Caco-2 (cell line): ENCODE measurements around the gene AOC3. TPM values are rescaled to one million over a fixed set of nuclear protein-coding genes. Genes with fewer than 3 reads are reported as not detected.
"Not testable (repeated sequence)": the region's sequence is repeated elsewhere in the genome, so short reads cannot be mapped to it uniquely, and the experiment has no call there.

Experiments
- BruUV-seq: library from RNA; stranded (reverse); fragments of 400-500 nt; replicated peaks from 2 replicates; lab custom pipeline; 2021; lab: Mats Ljungman, UMichigan
- CTCF ChIA-PET: fragments of 300-600 bp; sonication (Branson Sonifier 250); formaldehyde crosslinking; loops from one replicate; lab custom pipeline; 2022; ENCODE audit warnings: antibody characterized with exemption; lab: Charles Lee
- POLR2A ChIA-PET: fragments of 300-600 bp; sonication (Branson Sonifier 250); formaldehyde crosslinking; loops from one replicate; lab custom pipeline; 2022; ENCODE audit warnings: antibody characterized with exemption; lab: Charles Lee
- DNase-seq, 2 experiments: peaks; one replicate each; pipeline versions ENCODE4 v3.0.0 to v3.0.0-alpha.2; 2020 to 2022
- H3K27me3 ChIP-seq: replicated peaks from 2 replicates; pipeline ENCODE4 v1.6.0; 2011; ENCODE audit warnings: low read length; ENCODE audit not compliant: control insufficient read depth, insufficient read depth
- H3K36me3 ChIP-seq: 2 replicates; pipeline ENCODE4 v1.5.1; 2011; ENCODE audit warnings: low read length; ENCODE audit not compliant: control insufficient read depth, insufficient read depth
- H3K4me1 ChIP-seq: fragments of 250-450 bp; sonication (Bioruptor Pico); 2 replicates; pipeline ENCODE4 v1.5.1; 2020; ENCODE audit warnings: mild to moderate bottlenecking
- H3K4me3 ChIP-seq: 2 replicates; pipeline ENCODE4 v1.5.1; 2011; ENCODE audit warnings: low read depth, mild to moderate bottlenecking, control low read depth, low read length
- H3K9me3 ChIP-seq: fragments of 250-450 bp; sonication (Bioruptor Pico); 2 replicates; pipeline ENCODE4 v1.5.1; 2020; ENCODE audit warnings: mild to moderate bottlenecking, moderate library complexity
- H3K27ac Mint-ChIP-seq: one replicate; pipeline ENCODE4 v1.8.0; 2022; ENCODE audit warnings: mixed read lengths; ENCODE audit not compliant: unreplicated experiment
- H3K27me3 Mint-ChIP-seq: one replicate; pipeline ENCODE4 v1.8.0; 2022; ENCODE audit warnings: mixed read lengths; ENCODE audit not compliant: insufficient read depth, unreplicated experiment
- H3K36me3 Mint-ChIP-seq: one replicate; pipeline ENCODE4 v1.8.0; 2022; ENCODE audit warnings: mild to moderate bottlenecking, mixed read lengths; ENCODE audit not compliant: insufficient read depth, unreplicated experiment
- H3K4me1 Mint-ChIP-seq: one replicate; pipeline ENCODE4 v1.8.0; 2022; ENCODE audit warnings: low read depth, mixed read lengths; ENCODE audit not compliant: unreplicated experiment
- H3K4me3 Mint-ChIP-seq: one replicate; pipeline ENCODE4 v1.8.0; 2022; ENCODE audit warnings: mild to moderate bottlenecking, moderate library complexity, mixed read lengths; ENCODE audit not compliant: unreplicated experiment
- H3K9me3 Mint-ChIP-seq: one replicate; pipeline ENCODE4 v1.8.0; 2022; ENCODE audit warnings: mixed read lengths; ENCODE audit not compliant: unreplicated experiment
- intact Hi-C: fragments of 100-400 bp; cut with micrococcal nuclease; formaldehyde crosslinking; loops from one replicate; pipeline ENCODE4 v1.10.0; 2022; ENCODE audit not compliant: unreplicated experiment
- total RNA-seq: library from RNA; stranded (reverse); gene quantifications from 2 replicates; pipeline ENCODE4 v1.2.3, GENCODE V29; 2022
- TF ChIP-seq, protein P1 (sequence below), 2 experiments: fragments of 200-600 bp in 1 of 2; IDR thresholded peaks; 1 replicate in 1 of 2; 2 replicates in 1 of 2; pipeline versions ENCODE4 v1.5.1 to v1.8.0; 2011 to 2022; ENCODE audit warnings: antibody characterized with exemption in 1 of 2, control low read depth in 1 of 2, inconsistent platforms in 1 of 2, low read depth in 1 of 2, low read length in 1 of 2, mild to moderate bottlenecking in 1 of 2, moderate library complexity in 1 of 2; ENCODE audit not compliant: insufficient read depth in 1 of 2, severe bottlenecking in 1 of 2, unreplicated experiment in 1 of 2

Gene AOC3
- total RNA-seq, 1 experiment from 2014 or later = 0.93 TPM

GRCh38 chr17:42853968-42854790 is 3.2 kb downstream of the AOC3 start:
- H3K27me3 ChIP-seq = no peaks in the 10 kb centered on the region
- no peaks in the 10 kb centered on the region for H3K4me1 ChIP-seq
- Mint-ChIP-seq H3K27me3 (no peaks in the 10 kb centered on the region), H3K4me1 (no peaks in the 10 kb centered on the region), H3K27ac (no peak overlapping the region), H3K36me3 (no peaks in the 10 kb centered on the region), H3K9me3 (no peaks in the 10 kb centered on the region), H3K4me3 (no peak overlapping the region)
- H3K9me3 ChIP-seq = no peaks in the 10 kb centered on the region
- no TSS peak for BruUV-seq
- no peaks in the 10 kb centered on the region for H3K36me3 ChIP-seq
- TF ChIP-seq, protein P1, sequence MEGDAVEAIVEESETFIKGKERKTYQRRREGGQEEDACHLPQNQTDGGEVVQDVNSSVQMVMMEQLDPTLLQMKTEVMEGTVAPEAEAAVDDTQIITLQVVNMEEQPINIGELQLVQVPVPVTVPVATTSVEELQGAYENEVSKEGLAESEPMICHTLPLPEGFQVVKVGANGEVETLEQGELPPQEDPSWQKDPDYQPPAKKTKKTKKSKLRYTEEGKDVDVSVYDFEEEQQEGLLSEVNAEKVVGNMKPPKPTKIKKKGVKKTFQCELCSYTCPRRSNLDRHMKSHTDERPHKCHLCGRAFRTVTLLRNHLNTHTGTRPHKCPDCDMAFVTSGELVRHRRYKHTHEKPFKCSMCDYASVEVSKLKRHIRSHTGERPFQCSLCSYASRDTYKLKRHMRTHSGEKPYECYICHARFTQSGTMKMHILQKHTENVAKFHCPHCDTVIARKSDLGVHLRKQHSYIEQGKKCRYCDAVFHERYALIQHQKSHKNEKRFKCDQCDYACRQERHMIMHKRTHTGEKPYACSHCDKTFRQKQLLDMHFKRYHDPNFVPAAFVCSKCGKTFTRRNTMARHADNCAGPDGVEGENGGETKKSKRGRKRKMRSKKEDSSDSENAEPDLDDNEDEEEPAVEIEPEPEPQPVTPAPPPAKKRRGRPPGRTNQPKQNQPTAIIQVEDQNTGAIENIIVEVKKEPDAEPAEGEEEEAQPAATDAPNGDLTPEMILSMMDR (IDR thresholded peaks at IDR 0.05; ENCODE audit: insufficient read depth in 1 of 2, low read depth in 1 of 2, low read length in 1 of 2, severe bottlenecking in 1 of 2, unreplicated experiment in 1 of 2) = no peak
- no peak overlapping the region for H3K4me3 ChIP-seq
- ChIA-PET CTCF (interaction anchor here (0.5 to 1.1 kb wide), 2 partner anchors 11 to 316 kb away, joined by 3 to 5 read pairs; no protein-coding TSS in a partner anchor), POLR2A (no interaction called here)
- intact Hi-C loops = no loop called here
- no peak for DNase-seq

DNA sequence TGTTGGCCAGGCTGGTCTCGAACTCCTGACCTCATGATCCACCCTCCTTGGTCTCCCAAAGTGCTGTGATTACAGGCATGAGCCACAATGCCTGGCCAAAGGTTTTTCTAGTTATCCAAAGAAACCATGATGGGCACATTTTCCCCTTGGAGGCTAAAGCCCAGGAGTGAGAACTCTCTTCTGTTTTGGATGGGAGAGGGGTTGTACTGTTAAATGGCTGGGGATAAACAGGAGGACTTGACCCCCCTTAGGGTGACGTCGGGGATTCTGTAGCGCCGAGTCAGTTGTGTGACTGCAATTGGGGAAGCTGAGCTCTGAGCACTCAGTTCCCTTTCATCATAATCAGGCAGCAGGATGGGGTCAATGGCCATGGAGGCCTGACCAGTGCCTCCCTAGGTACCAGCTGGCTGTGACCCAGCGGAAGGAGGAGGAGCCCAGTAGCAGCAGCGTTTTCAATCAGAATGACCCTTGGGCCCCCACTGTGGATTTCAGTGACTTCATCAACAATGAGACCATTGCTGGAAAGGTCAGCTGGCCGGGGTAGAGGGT is 4.1 kb downstream of the AOC3 start:
- no peaks in the 10 kb centered on the region for H3K36me3 Mint-ChIP-seq
- POLR2A ChIA-PET = no interaction called here
- H3K27me3 Mint-ChIP-seq = no peaks in the 10 kb centered on the region
- no peaks in the 10 kb centered on the region for H3K27me3 ChIP-seq
- no peaks in the 10 kb centered on the region for H3K4me1 Mint-ChIP-seq
- TF ChIP-seq, protein P1 (IDR thresholded peaks at IDR 0.05; ENCODE audit: insufficient read depth in 1 of 2, low read depth in 1 of 2, low read length in 1 of 2, severe bottlenecking in 1 of 2, unreplicated experiment in 1 of 2) = no peak
- no peaks in the 10 kb centered on the region for H3K9me3 ChIP-seq
- CTCF ChIA-PET = interaction anchor here (0.5 to 1.1 kb wide), 2 partner anchors 12 to 315 kb away, joined by 3 to 5 read pairs; no protein-coding TSS in a partner anchor
- H3K27ac Mint-ChIP-seq = no peak overlapping the region
- H3K4me3 Mint-ChIP-seq = no peak overlapping the region
- no peak for DNase-seq
- intact Hi-C loops = no loop called here
- H3K4me3 ChIP-seq = no peak overlapping the region
- no peaks in the 10 kb centered on the region; the same call in 1 of the 2 replicates for H3K36me3 ChIP-seq
- no peaks in the 10 kb centered on the region for H3K9me3 Mint-ChIP-seq
- no TSS peak for BruUV-seq
- H3K4me1 ChIP-seq = no peaks in the 10 kb centered on the region

GRCh38 chr17:42856093-42856492 is 5.1 kb downstream of the AOC3 start:
- POLR2A ChIA-PET, H3K27ac Mint-ChIP-seq: not testable (repeated sequence)

GRCh38 chr17:42856516-42856915 is 5.5 kb downstream of the AOC3 start:
- H3K9me3 Mint-ChIP-seq, H3K9me3 ChIP-seq, POLR2A ChIA-PET, H3K36me3 Mint-ChIP-seq, BruUV-seq, DNase-seq, intact Hi-C loops, H3K36me3 ChIP-seq, H3K4me3 Mint-ChIP-seq, H3K4me1 Mint-ChIP-seq, H3K4me1 ChIP-seq, H3K27ac Mint-ChIP-seq, H3K27me3 Mint-ChIP-seq, H3K4me3 ChIP-seq, H3K27me3 ChIP-seq: not testable (repeated sequence)
- CTCF ChIA-PET = interaction anchor here (1.2 kb wide), 1 partner anchor 73 kb away, joined by 4 read pairs; no protein-coding TSS in a partner anchor

More at GRCh38 chr17:42856093-42856492, 5.1 kb downstream of the AOC3 start:
- H3K4me3 Mint-ChIP-seq, H3K4me3 ChIP-seq, CTCF ChIA-PET, H3K9me3 ChIP-seq, BruUV-seq, DNase-seq, H3K36me3 Mint-ChIP-seq, H3K36me3 ChIP-seq, intact Hi-C loops, H3K4me1 ChIP-seq, H3K9me3 Mint-ChIP-seq, H3K27me3 Mint-ChIP-seq, H3K27me3 ChIP-seq, H3K4me1 Mint-ChIP-seq: not testable (repeated sequence)
